ENCODE data around the gene TNNC1. TPM values are rescaled to one million over a fixed set of nuclear protein-coding genes. Genes with fewer than 3 reads are reported as not detected.

Gene TNNC1
- total and polyA plus RNA-seq, 2 of the 13 experiments (the other 11 are each of a cell fraction or from before 2014, with no cell fraction given): 11.8 to 36.4 TPM

GRCh38 chr3:52495777-52496602, 42.1 kb upstream of the TNNC1 start (continued):
- TF ChIP-seq ZNF10 (CRISPR knock-in tag; IDR thresholded peaks at IDR 0.05; ENCODE audit: borderline replicate concordance, low read depth) (no peak), MTERF4 (CRISPR knock-in tag; IDR thresholded peaks at IDR 0.05) (no peak), JUNB (CRISPR knock-in tag; IDR thresholded peaks at IDR 0.05; ENCODE audit: borderline replicate concordance) (no peak), SALL2 (CRISPR knock-in tag; IDR thresholded peaks at IDR 0.05) (no peak), FOXK2 (IDR thresholded peaks at IDR 0.05) (no peak), YEATS4 (CRISPR knock-in tag; IDR thresholded peaks at IDR 0.05; ENCODE audit: borderline replicate concordance) (no peak), DNMT1 (CRISPR knock-in tag; IDR thresholded peaks at IDR 0.05) (no peak), REPIN1 (CRISPR knock-in tag; IDR thresholded peaks at IDR 0.05; ENCODE audit: borderline replicate concordance, low read depth) (no peak), ZBED4 (CRISPR knock-in tag; IDR thresholded peaks at IDR 0.05; ENCODE audit: borderline replicate concordance) (no peak), ZNF567 (CRISPR knock-in tag; IDR thresholded peaks at IDR 0.05; ENCODE audit: borderline replicate concordance) (no peak), MAFF (IDR thresholded peaks at IDR 0.05; ENCODE audit: low read depth, low read length) (no peak), TEAD2 (CRISPR knock-in tag; IDR thresholded peaks at IDR 0.05) (no peak), ZKSCAN1 (IDR thresholded peaks at IDR 0.05; ENCODE audit: low read length) (no peak), PHF21A (CRISPR knock-in tag; IDR thresholded peaks at IDR 0.05) (no peak), ZFP62 (CRISPR knock-in tag; IDR thresholded peaks at IDR 0.05) (no peak), ZMYM2 (CRISPR knock-in tag; IDR thresholded peaks at IDR 0.05) (no peak), ZNF546 (CRISPR knock-in tag; conservative IDR thresholded peaks at IDR 0.05) (no peak), TEAD3 (CRISPR knock-in tag; optimal IDR thresholded peaks at IDR 0.05; ENCODE audit: borderline replicate concordance) (peak; percentile 15)
- TF ChIP-seq, protein P1, sequence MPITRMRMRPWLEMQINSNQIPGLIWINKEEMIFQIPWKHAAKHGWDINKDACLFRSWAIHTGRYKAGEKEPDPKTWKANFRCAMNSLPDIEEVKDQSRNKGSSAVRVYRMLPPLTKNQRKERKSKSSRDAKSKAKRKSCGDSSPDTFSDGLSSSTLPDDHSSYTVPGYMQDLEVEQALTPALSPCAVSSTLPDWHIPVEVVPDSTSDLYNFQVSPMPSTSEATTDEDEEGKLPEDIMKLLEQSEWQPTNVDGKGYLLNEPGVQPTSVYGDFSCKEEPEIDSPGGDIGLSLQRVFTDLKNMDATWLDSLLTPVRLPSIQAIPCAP (CRISPR knock-in tag; IDR thresholded peaks at IDR 0.05; ENCODE audit: low read depth): no peak

All from HepG2 (cell line).